Activated CD8-positive, alpha-beta T cell treated with anti-CD3 and anti-CD28 coated beads for 36 hours (primary cell): Measurements from ENCODE around the gene SAMD9. TPM values are rescaled to one million over a fixed set of nuclear protein-coding genes. Genes with fewer than 3 reads are reported as not detected.

Experiments used
- ATAC-seq: fragments of 200-7000 bp; cut with Tn5 transposase; one replicate; pipeline ENCODE4 v1.10.0; 2021; ENCODE audit warnings: mild to moderate bottlenecking, moderate library complexity
- CTCF ChIA-PET: fragments of 350-600 bp; sonication (Branson Sonifier 250); formaldehyde crosslinking; loops from one replicate; lab custom pipeline; 2021; ENCODE audit warnings: antibody characterized with exemption; lab: Charles Lee
- POLR2A ChIA-PET: fragments of 350-600 bp; sonication (Branson Sonifier 250); formaldehyde crosslinking; loops from one replicate; lab custom pipeline; 2021; ENCODE audit warnings: antibody characterized with exemption; lab: Charles Lee
- DNase-seq: peaks from one replicate; pipeline ENCODE4 v3.0.0-alpha.2; 2020
- H3K27ac Mint-ChIP-seq: one replicate; pipeline ENCODE4 v1.8.0; 2021; ENCODE audit warnings: mild to moderate bottlenecking, mixed read lengths
- H3K27me3 Mint-ChIP-seq: one replicate; pipeline ENCODE4 v1.8.0; 2021; ENCODE audit warnings: mixed read lengths
- H3K36me3 Mint-ChIP-seq: one replicate; pipeline ENCODE4 v1.8.0; 2021; ENCODE audit warnings: low read depth, mixed read lengths
- H3K4me1 Mint-ChIP-seq: one replicate; pipeline ENCODE4 v1.8.0; 2021; ENCODE audit warnings: low read depth, mixed read lengths
- H3K4me3 Mint-ChIP-seq: one replicate; pipeline ENCODE4 v1.8.0; 2021; ENCODE audit warnings: mild to moderate bottlenecking, moderate library complexity, mixed read lengths
- H3K9me3 Mint-ChIP-seq: one replicate; pipeline ENCODE4 v1.8.0; 2021; ENCODE audit warnings: mixed read lengths
- intact Hi-C: fragments of 100-400 bp; cut with micrococcal nuclease; formaldehyde crosslinking; loops from one replicate; pipeline ENCODE4 v1.10.0; 2022
- total RNA-seq, 2 experiments: library from RNA; stranded (reverse); gene quantifications; one replicate each; pipeline ENCODE4 v1.2.3, GENCODE V29; 2021
- TF ChIP-seq, protein P1 (sequence below): fragments of 200-600 bp; IDR thresholded peaks from one replicate; pipeline ENCODE4 v1.8.0; 2022; ENCODE audit warnings: antibody characterized with exemption, mild to moderate bottlenecking

The SAMD9 gene
- total RNA-seq, 2 experiments from 2014 or later: 13.6 to 14.6 TPM

DNA sequence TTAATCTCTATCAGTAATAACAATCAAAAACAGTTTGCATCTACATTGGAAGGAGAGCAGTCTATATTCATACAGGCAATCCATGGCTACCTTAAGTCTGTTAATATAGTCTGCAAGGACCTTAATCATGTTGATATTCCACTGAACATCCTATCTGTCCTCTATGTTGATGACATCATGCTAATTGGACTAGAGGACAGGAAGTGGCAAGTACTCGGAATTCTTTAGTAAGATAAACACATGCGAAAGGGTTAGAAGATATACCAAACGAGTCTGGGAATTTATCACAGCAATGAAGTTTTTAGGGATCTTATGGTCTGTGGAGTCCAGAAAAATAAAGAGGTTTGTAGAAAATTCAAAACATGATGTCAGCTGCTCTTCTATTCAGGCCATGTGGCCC, 41.7 kb upstream of the SAMD9 start:
- ATAC-seq (no peak), DNase-seq (no peak)
- intact Hi-C loops: no loop called here
- Mint-ChIP-seq H3K4me3 (no peak overlapping the region), H3K27ac (no peak overlapping the region), H3K4me1 (no peaks in the 10 kb centered on the region), H3K36me3 (no peaks in the 10 kb centered on the region), H3K27me3 (no peaks in the 10 kb centered on the region), H3K9me3 (peaks cover 9% of the 10 kb centered on the region)
- ChIA-PET CTCF (interaction anchor here (1.0 kb wide), 1 partner anchor 10 kb away, joined by 3 read pairs; no protein-coding TSS in a partner anchor), POLR2A (no interaction called here)
- TF ChIP-seq, protein P1, sequence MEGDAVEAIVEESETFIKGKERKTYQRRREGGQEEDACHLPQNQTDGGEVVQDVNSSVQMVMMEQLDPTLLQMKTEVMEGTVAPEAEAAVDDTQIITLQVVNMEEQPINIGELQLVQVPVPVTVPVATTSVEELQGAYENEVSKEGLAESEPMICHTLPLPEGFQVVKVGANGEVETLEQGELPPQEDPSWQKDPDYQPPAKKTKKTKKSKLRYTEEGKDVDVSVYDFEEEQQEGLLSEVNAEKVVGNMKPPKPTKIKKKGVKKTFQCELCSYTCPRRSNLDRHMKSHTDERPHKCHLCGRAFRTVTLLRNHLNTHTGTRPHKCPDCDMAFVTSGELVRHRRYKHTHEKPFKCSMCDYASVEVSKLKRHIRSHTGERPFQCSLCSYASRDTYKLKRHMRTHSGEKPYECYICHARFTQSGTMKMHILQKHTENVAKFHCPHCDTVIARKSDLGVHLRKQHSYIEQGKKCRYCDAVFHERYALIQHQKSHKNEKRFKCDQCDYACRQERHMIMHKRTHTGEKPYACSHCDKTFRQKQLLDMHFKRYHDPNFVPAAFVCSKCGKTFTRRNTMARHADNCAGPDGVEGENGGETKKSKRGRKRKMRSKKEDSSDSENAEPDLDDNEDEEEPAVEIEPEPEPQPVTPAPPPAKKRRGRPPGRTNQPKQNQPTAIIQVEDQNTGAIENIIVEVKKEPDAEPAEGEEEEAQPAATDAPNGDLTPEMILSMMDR: no peak

DNA sequence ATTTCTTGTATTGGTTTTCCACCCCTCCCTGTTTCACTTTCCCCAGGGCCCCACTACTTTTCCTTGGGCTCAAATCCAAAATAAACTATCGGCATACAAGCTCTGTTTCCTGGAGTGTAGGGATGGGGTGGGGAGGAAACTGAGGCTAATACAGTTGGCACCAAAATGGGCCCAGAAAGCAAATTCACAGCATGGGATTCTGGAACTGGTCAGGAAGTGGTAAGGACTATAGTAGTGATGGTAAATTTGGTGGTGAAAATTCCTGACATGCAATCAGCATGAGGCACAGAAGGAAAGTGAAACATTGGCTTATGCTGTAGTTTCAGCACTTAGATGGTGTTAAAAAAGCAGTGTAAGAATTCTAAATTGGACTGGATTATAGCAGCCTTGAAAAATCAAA, 39.1 kb upstream of the SAMD9 start:
- no peak overlapping the region for H3K27ac Mint-ChIP-seq
- peaks cover 2% of the 10 kb centered on the region for H3K9me3 Mint-ChIP-seq
- H3K4me1 Mint-ChIP-seq: no peaks in the 10 kb centered on the region
- H3K4me3 Mint-ChIP-seq: no peak overlapping the region
- POLR2A ChIA-PET: interaction anchor here (0.6 kb wide), 1 partner anchor 71 kb away, joined by 3 read pairs; no protein-coding TSS in a partner anchor
- no peak for ATAC-seq
- no peaks in the 10 kb centered on the region for H3K36me3 Mint-ChIP-seq
- TF ChIP-seq, protein P1: no peak
- intact Hi-C loops: no loop called here
- H3K27me3 Mint-ChIP-seq: no peaks in the 10 kb centered on the region
- CTCF ChIA-PET: no interaction called here
- DNase-seq: no peak

DNA sequence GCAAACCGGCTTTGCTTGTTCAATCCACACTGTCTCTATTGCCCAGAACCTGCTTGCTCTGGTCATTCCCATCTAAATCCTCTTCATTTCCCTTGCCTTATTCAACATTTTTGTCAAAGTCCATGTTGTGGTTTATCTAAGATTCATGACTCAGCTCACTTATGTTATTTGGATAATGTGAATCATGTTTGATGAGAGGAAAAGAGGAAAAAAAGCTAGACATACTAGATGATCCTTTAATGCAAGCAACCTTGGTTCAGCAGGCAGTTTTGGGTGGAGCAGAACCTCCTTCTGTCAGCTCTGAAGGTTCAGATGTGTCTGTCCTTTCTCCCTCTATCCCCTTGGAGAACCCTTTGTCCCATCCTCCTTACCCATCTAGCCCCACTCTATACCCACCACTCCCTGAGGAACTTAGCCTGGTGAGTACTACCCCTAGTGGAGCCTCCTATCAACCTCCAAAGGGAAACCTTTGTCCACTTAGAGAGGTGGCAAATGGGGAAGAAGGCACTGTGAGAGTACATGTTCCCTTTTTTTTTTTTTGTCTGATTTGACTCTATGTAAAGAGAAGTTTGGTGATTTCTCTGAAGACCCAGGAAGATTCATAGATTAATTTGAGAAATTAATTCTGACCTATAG, 32.5 kb upstream of the SAMD9 start:
- intact Hi-C loops: no loop called here
- POLR2A ChIA-PET: no interaction called here
- Mint-ChIP-seq H3K4me1 (peaks cover 28% of the 10 kb centered on the region), H3K36me3 (peaks cover 9% of the 10 kb centered on the region), H3K4me3 (no peak overlapping the region), H3K27me3 (no peaks in the 10 kb centered on the region), H3K27ac (no peak overlapping the region), H3K9me3 (peaks cover 2% of the 10 kb centered on the region)
- ATAC-seq (no peak), DNase-seq (no peak)
- TF ChIP-seq, protein P1: no peak
- CTCF ChIA-PET: interaction anchor here (1.7 kb wide), 1 partner anchor 9 kb away, joined by 3 read pairs; no protein-coding TSS in a partner anchor

DNA sequence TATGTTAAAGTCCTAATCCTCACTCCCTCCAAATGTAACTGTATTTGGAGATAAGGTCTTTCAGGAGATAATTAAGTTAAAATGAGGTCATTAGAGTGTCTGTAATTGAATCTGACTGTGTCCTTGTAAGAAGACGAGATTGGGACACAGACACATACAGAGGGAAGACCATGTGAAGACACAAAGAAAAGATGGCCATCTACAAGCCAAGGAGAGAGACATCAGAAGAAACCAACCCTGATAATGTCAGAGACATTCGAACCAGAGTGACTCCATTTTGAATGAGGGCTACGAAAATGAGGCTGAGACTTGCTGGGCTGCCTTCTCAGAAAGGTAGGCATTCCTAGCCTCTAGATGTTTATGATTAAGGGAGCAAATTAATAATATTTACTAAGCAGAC, 30.9 kb upstream of the SAMD9 start:
- intact Hi-C loops: no loop called here
- Mint-ChIP-seq H3K36me3 (peaks cover 14% of the 10 kb centered on the region), H3K27ac (peak overlapping the region; percentile 89), H3K27me3 (no peaks in the 10 kb centered on the region), H3K4me3 (peak overlapping the region; percentile 84), H3K9me3 (peaks cover 2% of the 10 kb centered on the region), H3K4me1 (peaks cover 29% of the 10 kb centered on the region)
- no peak for ATAC-seq
- ChIA-PET POLR2A (no interaction called here), CTCF (interaction anchor here (1.7 kb wide), 1 partner anchor 10 kb away, joined by 3 read pairs; no protein-coding TSS in a partner anchor)
- TF ChIP-seq, protein P1: no peak
- no peak for DNase-seq

DNA sequence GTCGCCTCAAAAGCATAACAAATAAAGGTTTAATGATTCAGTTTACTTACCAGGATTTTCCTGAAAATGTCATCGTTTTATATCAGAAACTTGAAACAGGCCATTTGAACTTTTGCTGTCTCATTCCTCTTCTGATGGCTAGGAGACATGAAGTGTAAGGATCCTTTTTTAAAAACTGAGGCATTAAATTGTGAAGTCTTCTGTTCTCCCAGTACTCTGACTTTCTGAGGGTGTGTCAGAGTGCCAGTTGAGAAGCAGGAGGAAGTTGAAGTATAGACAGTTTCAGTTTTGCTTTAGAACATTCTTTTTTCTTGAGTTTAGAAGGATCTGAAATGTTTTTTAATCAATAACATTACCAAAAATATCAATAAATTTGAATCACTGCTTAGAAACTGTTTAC, 30.4 kb upstream of the SAMD9 start, which contains the start of gene SAMD9L:
SAMD9L (minus strand) TSS at position 242 of the 400 bp plus-strand sequence. CDS start 12,414 bp downstream, outside the sequence.
- Mint-ChIP-seq H3K4me1 (peaks cover 29% of the 10 kb centered on the region), H3K4me3 (peak within 1 kb of the TSS; percentile 84), H3K27ac (peak within 1 kb of the TSS; percentile 89), H3K36me3 (peaks cover 17% of the 10 kb centered on the region), H3K9me3 (peaks cover 2% of the 10 kb centered on the region), H3K27me3 (no peaks in the 10 kb centered on the region)
- CTCF ChIA-PET: no interaction called here
- TF ChIP-seq, protein P1: no peak
- POLR2A ChIA-PET: no interaction called here
- DNase-seq (no peak), ATAC-seq (peak; percentile 63)
- intact Hi-C loops: no loop called here
